Hematopoietic multipotent progenitor cell treated with erythropoietin and hydrocortisone succinate and interleukin-3 and kit ligand, for 6 days (in vitro differentiated cells): Measurements from ENCODE around the gene POLR2I.
"Not testable (repeated sequence)": the region's sequence is repeated elsewhere in the genome, so short reads cannot be mapped to it uniquely, and the experiment has no call there.

Experiments used
- DNase-seq: peaks from one replicate; pipeline ENCODE4 v3.0.0-alpha.2; 2015

POLR2I gene

DNA sequence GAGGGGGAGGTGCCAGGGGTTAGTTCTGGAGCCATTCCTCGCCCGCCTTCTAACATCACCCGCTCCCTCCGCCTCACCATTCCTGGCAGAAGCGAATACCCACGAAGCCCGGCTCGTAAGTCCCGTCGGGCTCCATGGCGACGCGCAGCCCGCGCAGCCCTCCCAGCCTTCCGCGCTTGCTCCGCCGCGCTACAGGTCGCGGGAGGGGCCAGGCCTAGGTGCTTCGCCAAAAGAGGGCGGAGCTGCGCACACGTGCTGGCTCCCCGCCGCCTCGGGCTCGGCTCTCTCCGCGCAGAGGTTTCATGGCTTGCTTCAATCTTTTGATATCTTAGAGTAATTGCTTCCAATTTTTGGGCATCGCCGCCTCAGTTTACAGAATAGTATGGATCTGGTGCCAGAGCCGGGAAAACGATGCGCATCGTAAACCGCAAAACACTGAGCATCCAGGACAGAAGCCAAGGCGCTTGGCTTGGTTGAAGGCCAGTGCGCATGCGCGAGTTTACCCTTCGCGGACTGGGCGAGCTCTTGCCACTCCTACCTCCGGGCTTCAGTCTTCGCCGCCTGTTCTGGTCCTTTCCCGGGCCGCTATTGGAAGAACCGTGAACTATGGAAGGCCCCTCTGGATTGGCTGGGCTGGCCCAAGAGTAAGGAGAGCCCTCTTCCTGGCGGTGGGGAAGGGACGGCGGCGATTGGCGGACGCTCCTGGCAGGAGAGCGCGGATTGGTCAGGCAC, at the start of gene POLR2I:
Gene POLR2I, minus strand, starts transcription at position 155 of the 732 bp plus-strand sequence. Its CDS starts 19 bp downstream, at position 136.
- DNase-seq, result peak; percentile 100

DNA sequence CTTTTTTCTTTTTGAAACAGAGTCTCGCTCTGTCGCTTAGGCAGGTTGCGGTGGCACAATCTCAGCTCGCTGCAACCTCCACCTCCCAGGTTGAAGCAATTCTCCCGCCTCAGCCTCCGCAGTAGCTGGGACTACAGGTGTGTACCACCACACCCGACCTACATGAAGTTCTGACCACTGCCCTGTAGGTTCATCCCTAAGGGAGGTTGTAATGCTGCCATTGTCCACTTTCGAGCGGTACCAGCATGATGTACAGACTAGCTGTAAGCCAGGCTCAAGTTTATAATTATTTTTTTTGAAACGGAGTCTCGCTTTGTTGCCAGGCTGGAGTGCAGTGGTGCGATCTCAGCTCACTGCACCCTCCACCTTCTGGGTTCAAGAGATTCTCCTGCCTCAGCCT, 49.1 kb upstream of the POLR2I start:
- DNase-seq, result no peak

DNA sequence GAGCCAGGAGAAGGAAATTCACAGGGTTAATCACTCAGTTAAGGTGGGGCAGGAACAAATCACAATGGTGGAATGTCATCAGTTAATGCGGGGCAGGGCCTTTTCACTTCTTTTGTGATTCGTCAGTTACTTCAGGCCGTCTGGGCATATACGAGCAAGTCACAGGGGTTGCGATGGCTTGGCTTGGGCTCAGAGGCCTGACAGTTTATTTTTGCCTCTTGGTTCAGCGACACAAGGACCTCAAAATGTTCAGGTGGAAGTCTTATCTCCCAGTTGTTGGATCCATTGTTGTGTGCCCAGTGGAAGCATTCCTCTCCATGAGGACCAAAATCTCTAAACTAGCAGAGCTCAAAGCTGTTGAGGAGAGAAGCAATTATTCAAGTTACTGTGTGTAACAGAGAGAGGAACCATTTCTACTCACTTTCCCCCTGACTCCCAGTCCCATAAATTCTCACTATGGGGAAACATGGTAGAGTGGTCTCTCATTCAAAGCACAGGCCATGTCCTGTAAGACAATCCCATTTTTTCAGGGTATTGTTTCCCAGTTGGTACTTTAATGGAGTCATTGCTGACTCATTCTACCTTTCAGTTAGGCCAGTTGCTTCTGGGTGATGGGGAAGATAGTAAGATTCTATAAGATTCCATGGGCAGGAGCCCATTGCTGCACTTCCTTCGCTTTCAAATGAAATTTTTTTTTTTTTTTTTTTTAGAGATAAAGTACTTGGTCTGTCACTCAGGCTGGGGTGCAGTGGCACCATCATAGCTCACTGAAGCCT, 46.3 kb upstream of the POLR2I start:
- DNase-seq, result no peak

DNA sequence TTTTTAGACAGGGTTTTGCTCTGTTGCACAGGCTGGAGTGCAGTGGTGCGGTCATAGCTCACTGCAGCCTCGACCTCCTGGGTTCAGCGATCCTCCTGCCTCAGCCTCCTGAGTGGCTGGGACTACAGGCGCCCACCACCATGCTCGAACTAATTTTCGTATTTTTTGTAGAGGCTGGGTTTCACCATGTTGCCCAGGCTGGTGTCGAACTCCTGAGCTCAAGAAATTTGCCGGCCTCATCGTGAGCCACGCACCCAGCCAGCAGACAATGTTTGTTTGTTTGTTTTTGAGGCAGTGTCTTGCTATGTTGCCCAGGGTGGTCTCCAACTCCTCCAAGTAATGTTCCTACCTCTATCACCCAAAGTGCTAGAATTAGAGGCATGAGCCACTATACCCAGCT, 38.5 kb upstream of the POLR2I start:
- DNase-seq, result no peak

DNA sequence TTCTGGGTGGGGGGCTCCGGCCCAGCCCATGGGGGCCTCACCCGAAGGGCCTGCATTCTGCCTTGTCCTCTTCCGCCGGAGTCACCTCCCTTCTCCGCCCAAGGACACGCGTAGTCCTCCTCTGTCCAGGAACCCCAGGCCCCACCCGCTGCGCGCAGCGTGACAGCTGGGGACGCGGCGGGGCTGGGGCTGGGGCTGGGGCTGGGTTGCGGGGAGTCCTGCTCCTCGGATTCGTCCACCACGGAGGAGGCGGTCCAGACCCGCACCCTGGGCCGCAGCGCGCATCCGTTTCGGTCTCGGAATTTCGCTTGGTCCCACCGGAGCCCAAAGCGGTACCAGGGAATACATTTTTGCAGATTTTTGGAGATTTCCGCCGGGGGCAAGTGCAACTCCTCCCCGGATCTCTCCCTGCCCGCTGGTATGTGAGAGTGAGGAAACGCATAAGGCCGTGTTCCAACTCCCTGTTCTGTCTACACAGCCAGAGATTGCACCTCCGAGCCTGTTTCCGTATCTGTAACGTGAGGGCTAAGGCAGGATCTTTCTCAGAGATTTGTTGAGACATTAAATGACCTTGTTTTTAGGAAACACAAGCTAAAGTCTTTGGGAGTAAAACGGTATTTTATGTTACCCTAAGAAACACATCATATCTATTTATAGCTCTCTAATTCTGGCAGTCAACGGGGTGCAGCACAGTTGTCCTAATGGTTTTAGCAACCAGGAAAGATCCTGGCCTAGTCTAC, 37.8 kb upstream of the POLR2I start, which contains the start of gene COX7A1:
Gene COX7A1, minus strand, starts transcription at position 96 of the 740 bp plus-strand sequence. Its CDS starts 40 bp downstream, at position 56.
- no peak for DNase-seq

DNA sequence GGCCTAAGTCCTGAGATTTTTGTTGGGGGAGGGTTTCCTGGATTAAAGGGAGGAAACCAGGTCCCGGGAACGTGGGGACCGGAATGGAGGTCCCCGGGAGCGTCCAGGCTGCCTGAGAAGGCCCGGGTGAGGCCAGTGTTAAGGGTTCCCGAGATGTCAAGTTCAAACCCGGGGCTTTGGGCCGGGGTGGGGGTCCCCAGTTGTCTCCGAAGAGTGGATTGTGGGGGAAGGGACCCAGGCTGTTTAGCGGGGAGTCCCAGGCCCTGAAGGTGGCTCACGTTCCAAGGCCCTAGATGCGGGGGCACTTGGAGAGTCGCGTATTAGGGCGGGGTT, 37.3 kb upstream of the POLR2I start:
- no peak for DNase-seq

DNA sequence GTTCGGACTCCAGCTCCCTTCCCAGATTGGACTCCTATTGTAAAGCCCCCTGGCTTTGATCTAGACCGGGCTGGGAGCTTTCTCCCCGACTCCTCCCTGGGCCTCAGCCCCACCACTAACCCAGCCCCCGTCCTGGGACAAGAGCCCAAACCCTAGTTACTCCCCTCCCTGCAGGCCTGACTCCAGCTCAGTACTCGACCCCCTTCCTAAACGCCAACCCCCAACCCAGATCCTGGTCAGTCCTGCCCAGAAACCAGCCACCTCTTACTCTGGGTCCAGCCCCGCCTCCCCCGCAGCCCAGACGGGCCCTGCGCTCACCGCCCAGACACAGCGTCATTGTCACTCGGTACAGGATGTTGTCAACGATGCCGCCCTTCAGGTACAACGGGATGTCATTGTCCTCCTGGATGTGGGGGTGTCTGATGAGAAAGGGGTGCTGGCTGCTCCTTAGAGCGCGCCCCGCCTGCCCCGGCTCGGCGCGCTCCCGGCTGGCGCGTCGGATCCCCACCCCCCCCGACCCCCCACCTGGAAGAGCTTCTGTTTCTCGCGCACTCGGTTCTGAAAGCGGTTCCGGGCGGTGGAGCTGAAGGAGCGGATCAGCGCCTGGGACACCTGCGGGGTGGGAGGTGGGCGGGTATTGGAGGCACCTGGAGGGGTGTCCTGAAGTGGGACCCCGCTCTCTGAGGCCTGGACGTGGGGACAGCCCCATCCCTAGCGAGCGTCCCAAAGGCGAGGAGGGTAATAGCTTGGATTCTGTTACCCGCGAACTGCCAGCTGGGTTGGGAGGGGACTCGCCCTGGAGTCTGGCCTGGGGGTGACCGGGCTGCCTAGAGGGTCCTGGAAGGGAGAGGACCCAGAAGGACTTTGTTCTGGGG, 36.7 kb upstream of the POLR2I start:
- DNase-seq, result no peak

DNA sequence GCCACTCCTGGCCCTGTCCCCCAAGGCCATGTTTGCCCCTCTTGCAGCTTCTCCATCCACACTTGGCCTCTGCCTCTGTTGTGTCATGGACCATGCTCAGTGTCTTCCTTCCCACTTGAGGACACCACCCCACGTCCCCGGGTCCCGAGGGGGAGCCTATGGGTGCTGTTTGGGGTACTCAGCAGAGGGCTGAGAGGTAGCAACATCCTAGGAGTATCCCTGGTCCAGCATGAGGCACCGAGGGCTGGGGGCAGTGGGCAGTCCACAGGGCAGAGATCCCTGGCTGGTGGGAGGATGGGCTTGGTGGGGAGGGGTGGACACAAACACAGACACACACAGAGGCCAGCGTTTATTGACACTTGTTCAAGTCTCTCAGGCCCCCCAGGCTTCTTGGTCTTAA, 35.9 kb upstream of the POLR2I start:
- DNase-seq, result no peak

DNA sequence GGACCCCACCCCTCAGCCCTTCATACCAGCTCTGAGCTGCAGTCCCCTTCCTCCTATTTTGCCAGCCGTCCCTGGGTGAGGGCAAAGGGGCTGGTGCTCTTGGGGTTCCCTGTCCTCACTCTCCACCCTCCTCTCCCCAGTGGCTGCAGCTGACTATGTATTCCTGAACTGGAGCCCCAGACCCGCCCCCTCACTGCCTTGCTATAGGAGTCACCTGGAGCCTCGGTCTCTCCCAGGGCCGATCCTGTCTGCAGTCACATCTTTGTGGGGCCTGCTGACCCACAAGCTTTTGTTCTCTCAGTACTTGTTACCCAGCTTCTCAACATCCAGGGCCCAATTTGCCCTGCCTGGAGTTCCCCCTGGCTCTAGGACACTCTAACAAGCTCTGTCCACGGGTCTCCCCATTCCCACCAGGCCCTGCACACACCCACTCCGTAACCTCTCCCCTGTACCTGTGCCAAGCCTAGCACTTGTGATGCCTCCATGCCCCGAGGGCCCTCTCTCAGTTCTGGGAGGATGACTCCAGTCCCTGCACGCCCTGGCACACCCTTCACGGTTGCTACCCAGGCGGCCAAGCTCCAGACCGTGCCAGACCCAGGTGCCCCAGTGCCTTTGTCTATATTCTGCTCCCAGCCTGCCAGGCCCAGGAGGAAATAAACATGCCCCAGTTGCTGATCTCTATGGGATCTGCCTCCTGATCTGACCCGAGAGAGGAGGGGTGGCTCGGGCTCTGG, 35.2 kb upstream of the POLR2I start:
- DNase-seq, result no peak

DNA sequence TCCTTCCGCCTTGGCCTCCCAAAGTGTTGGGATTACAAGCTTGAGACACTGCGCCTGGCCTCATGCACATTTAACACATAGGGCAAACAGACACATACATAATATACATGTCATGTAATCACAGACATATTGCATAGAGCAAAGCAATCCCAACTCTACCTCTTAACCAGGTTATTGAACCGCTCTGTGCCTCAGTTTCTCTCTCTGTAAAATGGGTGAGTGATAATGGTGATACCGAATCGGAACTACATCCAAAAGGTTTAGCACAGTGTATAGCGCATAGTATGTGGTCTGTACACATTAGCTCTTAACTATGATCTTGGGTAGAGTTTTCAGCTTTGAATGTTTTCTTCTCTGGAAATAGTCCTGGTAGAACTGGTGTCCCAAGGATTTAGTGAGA, 29.9 kb upstream of the POLR2I start:
- no peak for DNase-seq

DNA sequence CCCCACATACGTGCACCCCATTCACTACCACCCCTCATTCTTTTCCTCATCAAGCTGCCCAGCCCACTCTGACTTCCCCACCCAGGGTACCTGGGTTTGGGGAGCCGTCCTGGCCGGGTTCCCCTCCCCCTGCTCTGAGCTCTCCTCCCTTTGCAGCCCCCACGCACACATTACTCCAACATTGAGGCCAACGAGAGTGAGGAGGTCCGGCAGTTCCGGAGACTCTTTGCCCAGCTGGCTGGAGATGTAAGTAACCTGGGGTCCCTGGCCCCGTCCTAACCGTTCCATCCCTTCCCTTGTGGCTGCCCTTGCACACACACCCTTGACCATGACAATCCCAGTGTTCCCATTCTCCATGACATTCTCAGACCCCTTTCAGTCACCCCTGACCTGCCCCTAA, 27.8 kb upstream of the POLR2I start:
- DNase-seq, result no peak

DNA sequence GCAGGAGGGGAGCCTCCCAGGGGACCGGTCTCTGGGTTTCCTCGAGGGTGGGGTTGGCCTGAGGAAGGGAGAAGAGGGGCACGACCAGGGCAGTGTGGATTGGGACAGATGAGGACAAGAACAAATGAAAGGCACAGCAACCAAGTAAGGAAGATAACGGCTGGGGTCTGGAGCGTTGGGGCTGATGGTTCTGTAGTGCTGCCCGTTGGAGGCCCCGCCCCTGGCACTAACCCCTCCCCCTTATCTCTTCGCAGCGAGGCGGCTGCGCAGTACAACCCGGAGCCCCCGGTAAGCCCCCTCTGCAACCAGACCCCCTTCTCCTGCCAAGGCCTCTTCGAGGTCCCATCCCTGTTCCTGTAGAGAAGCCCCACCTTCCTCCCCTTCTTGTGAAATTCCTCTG, 27.4 kb upstream of the POLR2I start:
- DNase-seq, result no peak

DNA sequence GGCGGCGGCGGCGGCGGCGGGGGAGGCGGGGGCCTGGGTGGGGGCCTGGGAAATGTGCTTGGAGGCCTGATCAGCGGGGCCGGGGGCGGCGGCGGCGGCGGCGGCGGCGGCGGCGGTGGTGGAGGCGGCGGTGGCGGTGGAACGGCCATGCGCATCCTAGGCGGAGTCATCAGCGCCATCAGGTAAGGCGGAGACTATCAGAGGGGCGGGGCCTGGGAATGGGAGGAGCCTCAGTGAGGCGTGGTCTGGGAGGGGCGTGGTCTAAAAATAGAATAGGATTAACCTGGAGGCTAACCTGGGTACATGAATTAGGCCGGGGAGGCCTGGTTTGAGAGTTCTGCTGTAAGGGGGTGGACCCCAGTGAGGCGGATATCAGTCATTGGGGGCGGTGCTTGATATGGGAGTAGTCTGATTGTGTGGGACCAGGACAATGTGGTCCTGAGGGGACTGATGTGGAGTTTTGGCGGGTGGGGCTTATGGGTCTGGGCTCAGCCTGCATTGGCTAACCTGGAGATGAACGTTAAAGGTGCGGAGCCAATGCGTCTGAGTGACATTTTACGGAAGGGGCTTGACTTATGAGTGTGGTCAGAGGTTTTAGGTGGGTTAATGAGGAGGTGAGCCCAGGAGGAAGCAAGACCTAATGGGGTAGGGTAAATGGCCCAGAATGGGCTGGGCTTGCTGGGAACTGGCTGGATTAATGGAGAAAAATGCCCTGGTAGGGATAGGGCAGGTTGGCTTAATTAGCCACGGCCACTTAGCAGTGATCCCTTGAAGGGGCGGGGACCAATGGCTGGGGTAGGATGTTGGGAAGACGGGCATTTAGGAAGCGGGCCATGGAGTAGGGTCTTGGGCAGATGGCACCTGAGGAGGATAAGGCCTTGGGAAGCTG, 26.6 kb upstream of the POLR2I start:
- peak; percentile 93 for DNase-seq

DNA sequence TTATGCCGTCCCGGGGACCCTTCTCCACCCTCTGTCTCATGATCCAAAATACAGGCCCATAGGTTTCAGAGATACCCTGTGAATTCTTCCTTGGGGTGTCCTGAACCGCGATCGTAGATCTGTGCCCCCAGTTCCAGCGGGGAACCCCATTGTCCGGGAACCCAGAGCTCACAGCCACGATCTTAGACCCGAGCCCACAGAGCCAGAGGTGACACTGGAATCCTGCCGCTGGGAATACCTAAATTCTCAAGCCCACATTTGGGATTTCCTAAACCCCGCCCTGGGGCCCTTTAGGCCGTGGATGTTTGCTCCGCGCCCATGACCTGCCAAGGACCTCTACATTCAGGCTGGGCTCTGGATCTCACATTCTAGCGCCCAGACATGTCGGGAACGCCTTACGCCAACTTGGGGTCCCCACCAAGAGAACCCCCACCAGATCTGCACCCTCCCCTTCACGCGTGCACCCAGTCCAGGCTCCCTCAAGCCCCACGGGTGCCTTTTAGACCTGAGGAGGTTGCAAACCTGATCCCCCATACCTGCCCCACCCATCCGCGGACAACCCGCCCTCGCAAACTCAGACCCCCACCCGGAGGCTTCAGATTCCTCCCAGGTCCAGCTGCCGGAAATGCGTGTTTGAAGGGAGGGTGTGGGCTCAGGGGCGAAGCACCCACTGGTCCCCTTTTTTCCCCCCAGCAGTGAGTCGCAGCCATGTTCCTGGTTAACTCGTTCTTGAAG, 25.8 kb upstream of the POLR2I start:
- peak; percentile 74 for DNase-seq

DNA sequence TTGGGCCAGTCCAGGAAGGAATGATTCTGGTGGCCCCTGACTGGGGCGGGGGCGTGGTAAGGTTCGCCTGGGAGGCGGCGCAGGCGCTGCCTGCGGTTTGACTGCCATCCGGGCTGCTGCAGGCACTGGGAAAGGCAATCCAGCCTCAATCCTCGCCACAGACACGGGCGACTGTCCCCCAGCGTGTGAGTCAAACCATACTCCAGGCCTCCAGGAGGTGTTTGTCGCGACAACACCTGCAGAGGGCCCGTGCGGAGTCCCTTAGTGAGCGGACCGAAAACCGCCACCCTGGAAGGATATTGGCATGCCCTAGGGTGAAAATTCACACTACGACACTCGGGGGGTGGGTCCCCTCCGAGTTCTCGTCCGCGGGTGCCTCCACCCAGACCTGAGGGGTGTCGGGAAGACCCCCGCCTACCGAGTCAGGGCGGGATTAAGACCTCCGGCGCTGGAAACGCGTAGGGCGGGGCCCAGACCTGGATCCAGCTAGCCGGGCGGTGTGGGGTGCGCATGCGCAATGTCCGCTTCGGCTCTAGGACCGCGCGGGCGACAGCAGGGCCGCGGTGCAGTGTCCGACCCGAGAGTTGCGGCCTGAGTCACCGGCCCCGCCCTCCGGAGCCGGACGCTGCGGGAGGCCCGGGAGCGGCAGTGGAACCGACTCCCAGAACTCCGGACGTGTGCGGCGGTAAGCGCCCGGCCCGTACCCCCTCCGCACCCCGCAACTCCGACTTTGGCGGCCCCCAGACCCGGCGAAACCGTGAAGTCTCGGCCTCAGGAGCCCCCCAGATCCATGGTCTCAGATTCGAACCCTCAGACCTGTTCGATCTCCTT, 25.0 kb upstream of the POLR2I start, which contains the start of gene CAPNS1:
Gene CAPNS1, plus strand, starts transcription at position 594 of the 831 bp plus-strand sequence. CDS start 946 bp downstream, outside the sequence.
- DNase-seq, result peak; percentile 99

DNA sequence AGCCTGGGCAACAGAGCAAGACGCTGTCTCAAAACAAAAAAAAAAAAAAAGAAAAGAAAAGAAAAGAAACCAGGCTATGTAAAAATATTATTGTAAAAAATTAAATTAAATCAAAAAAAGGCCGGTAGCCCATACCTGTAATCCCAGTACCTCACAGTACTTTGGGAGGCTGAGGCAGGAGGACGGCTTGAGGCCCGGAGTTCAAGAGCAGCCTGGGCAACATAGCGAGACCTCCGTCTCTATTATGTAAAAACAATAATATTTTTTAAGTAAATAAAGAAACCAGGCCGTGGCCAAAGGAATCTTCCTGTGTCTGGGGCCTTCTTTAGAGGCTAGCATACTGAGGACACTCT, 24.4 kb upstream of the POLR2I start:
- no peak for DNase-seq

DNA sequence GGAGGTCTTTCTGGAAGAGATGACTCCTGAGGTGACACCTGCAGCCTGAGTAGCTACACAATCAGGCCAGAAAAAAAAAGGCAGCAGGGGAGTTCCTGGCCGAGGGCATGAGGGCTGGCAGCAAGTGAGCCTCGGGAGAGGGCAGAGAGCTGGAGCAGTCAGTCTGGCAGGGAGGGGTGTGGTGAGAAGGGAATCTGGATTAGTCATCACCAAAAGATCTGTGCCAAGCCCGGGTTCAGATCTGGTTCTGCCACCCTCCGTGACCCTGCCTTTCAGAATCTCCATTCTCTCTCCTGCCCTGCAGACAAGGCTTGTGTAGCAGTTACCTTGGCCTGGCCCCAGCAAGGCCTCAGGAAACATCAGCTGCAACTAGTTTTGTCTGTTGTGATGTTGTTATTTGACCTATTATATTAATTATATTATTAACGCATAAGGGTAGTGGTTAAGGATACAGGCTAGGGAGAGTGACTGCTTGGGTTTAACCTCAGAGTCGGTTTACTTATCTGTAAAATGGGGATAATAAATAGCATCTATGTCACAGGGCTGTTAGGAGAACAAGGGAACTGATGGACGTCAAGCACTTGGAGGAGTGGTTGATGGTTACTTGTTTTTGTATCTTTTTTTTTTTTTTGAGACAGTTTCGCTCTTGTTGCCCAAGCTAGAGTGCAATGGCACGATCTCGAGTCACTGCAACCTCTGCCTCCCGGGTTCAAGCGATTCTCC, 22.4 kb upstream of the POLR2I start:
- DNase-seq, result peak; percentile 70

DNA sequence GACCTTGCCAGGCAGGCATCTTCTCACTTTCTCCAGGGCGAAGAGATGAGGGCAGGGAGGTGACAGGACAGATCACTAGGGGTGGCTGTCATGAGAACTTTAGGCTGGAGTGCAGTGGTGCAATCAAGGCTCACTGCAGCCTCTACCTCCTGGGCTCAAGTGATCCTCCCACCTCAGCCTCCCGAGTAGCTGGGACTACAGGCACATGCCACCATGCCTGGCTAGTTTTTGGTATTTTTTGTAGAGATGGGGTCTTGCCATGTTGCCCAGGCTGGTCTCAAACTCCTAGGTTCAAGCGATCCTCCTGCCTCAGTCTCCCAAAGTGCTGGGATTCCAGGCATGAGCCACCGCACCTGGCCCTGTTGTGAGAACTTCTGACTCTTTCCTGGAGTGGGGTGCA, 20.2 kb upstream of the POLR2I start:
- DNase-seq, result not testable (repeated sequence)
